Gastroesophageal sphincter (tissue), 4 donors: ENCODE data around the gene TMED8. TPM values are rescaled to one million over a fixed set of nuclear protein-coding genes. Genes with fewer than 3 reads are reported as not detected.

Experiments used
- ATAC-seq: fragments of 150-250 bp; one replicate; pipeline ENCODE4 v1.9.1; 2016; ENCODE audit warnings: mild to moderate bottlenecking, moderate library complexity
- H3K27ac ChIP-seq, 4 donors: fragments of 200-600 bp; sonication (generic) in 3 of 4; 1 replicate in 3 of 4; 2 replicates in 1 of 4; pipeline ENCODE4 v1.5.1; 2016 to 2019
- H3K27me3 ChIP-seq: fragments of 200-600 bp; sonication (generic); one replicate; pipeline ENCODE4 v1.5.1; 2019
- H3K36me3 ChIP-seq, 2 donors: fragments of 200-600 bp; sonication (generic); one replicate each; pipeline ENCODE4 v1.5.1; 2019; ENCODE audit warnings: control low read depth in 1 of 2
- H3K4me1 ChIP-seq, 3 donors: fragments of 200-600 bp; sonication (generic); 1 replicate in 2 of 3; 2 replicates in 1 of 3; pipeline ENCODE4 v1.5.1; 2016 to 2019; ENCODE audit warnings: control low read depth in 2 of 3
- H3K4me3 ChIP-seq, 2 donors: fragments of 200-600 bp; sonication (generic); one replicate each; pipeline ENCODE4 v1.5.1; 2019; ENCODE audit warnings: mild to moderate bottlenecking in 1 of 2, moderate library complexity in 1 of 2
- H3K9me3 ChIP-seq, 3 donors: fragments of 200-600 bp; sonication (generic); one replicate each; pipeline ENCODE4 v1.5.1; 2017 to 2019; ENCODE audit warnings: control low read depth in 2 of 3
- EP300 ChIP-seq: sonication (generic); formaldehyde crosslinking; IDR thresholded peaks from one replicate; pipeline ENCODE4 v1.6.1; 2017; ENCODE audit warnings: antibody characterized with exemption, mild to moderate bottlenecking
- POLR2A ChIP-seq, 2 donors: fragments of 450-650 bp; IDR thresholded peaks; one replicate each; pipeline ENCODE4 v1.6.1; 2017; ENCODE audit warnings: antibody characterized with exemption in 2 of 2, mild to moderate bottlenecking in 2 of 2, moderate library complexity in 1 of 2
- POLR2AphosphoS5 ChIP-seq: sonication (generic); formaldehyde crosslinking; IDR thresholded peaks from one replicate; pipeline ENCODE4 v1.6.1; 2017; ENCODE audit warnings: antibody characterized with exemption
- WGBS, 2 donors: methylation state at CpG; one replicate each; pipeline ENCODE4 v1.1.5; 2018; ENCODE audit warnings: low coverage in 1 of 2; 5-methylcytosine and 5-hydroxymethylcytosine counted together
- total RNA-seq, 4 donors: library from RNA; depleted of rRNA; stranded (reverse); fragments of >200 nt; gene quantifications; one replicate each; pipeline ENCODE4 v1.1.0, GENCODE V29; 2016
- TF ChIP-seq, protein P1 (sequence below), 4 experiments: fragments of 200-600 bp in 2 of 4; fragments of 450-650 bp in 2 of 4; sonication (generic) in 1 of 4; IDR thresholded peaks; one replicate each; pipeline ENCODE4 v1.5.1; 2017 to 2019; ENCODE audit warnings: antibody characterized with exemption in 4 of 4, mild to moderate bottlenecking in 2 of 4, moderate library complexity in 2 of 4

TMED8 gene
- total RNA-seq, 4 donors from 2014 or later = 16.6 to 21.4 (median 20.7) TPM

DNA sequence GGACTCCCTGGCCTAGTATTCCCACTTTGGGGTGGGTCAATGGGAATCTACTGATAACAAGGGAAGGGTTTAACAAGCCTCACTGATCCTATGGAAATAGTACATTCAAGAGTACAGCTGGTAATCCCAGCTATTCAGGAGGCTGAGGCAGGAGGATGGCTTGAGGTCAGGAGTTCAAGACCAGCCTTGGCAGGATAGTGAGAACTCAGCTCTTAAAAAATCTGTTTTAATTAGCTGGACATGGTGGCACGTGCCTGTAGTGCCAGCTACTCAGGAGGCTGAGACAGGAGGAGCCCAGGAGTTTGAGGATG is 60.7 kb downstream of the TMED8 start:
- WGBS, 2 donors = 22 to 57% methylated on average over 1 of the region's 1 CpG
- Histone ChIP-seq H3K4me3 (no peak overlapping the region), H3K36me3 (peaks cover 0 to 2% of the 10 kb centered on the region in 2 donors), H3K27me3 (no peaks in the 10 kb centered on the region), H3K9me3 (no peaks in the 10 kb centered on the region), H3K27ac (no peak overlapping the region), H3K4me1 (peaks cover 0 to 61% (median 14%) of the 10 kb centered on the region in 3 donors)
- no peak for ATAC-seq
- TF ChIP-seq, protein P1, sequence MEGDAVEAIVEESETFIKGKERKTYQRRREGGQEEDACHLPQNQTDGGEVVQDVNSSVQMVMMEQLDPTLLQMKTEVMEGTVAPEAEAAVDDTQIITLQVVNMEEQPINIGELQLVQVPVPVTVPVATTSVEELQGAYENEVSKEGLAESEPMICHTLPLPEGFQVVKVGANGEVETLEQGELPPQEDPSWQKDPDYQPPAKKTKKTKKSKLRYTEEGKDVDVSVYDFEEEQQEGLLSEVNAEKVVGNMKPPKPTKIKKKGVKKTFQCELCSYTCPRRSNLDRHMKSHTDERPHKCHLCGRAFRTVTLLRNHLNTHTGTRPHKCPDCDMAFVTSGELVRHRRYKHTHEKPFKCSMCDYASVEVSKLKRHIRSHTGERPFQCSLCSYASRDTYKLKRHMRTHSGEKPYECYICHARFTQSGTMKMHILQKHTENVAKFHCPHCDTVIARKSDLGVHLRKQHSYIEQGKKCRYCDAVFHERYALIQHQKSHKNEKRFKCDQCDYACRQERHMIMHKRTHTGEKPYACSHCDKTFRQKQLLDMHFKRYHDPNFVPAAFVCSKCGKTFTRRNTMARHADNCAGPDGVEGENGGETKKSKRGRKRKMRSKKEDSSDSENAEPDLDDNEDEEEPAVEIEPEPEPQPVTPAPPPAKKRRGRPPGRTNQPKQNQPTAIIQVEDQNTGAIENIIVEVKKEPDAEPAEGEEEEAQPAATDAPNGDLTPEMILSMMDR (IDR thresholded peaks at IDR 0.05) = no peak
- no peak for TF ChIP-seq EP300
- no peak for TF ChIP-seq POLR2AphosphoS5
- TF ChIP-seq POLR2A (IDR thresholded peaks at IDR 0.05) = no peak

DNA sequence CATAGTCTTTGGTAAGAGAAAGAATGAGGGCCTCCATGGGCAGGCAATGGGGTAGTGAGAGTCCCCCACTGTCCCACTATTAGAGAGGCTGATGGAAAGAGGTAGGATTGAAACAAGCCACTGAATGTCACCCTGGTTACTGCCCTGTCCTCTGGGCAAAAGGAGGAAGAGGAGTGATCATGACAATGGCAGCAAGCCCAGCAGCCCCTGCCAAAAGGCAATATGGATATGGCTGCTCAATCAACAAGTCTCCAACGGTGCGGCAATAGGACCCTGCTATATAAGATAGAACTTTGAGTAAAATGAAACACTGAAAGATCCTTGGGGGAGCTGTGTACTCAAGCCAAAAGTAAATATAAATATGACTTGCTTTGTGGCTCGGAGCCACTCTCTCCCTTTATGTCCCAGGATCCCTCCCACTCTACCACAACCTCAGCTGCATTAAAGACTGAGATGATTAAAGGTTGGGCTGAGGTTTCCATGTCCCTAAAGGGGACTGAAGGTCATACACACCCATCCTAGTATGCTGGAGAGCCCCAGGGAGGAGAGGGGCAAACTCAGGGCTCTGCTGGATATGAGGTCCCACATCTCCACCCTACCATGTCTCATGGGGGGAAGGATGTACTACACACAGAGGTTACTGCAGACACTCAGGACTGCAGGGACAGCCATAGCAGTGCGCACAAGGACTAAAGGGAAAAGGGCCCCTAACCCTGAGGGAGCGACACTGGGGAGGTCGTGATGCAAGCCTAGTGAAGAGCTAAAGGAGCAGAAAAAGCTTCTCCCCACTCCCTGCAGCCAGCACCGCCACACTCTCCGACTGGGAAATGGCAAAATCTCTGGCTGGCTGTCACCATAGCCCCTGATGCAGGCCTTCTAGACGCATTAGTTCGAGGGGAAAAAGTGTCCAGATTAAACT is 62.1 kb downstream of the TMED8 start:
- Histone ChIP-seq H3K4me3 (no peak overlapping the region), H3K36me3 (peaks cover 0 to 12% of the 10 kb centered on the region in 2 donors), H3K4me1 (peaks cover 0 to 57% (median 13%) of the 10 kb centered on the region in 3 donors), H3K9me3 (no peaks in the 10 kb centered on the region), H3K27me3 (no peaks in the 10 kb centered on the region), H3K27ac (peak overlapping the region in 2 of 4 donors; percentile 30 to 37)
- no peak for ATAC-seq
- TF ChIP-seq POLR2AphosphoS5 = no peak
- no peak for TF ChIP-seq POLR2A (IDR thresholded peaks at IDR 0.05)
- no peak for TF ChIP-seq EP300
- TF ChIP-seq, protein P1 (IDR thresholded peaks at IDR 0.05) = no peak
- WGBS, 2 donors = 71 to 72% methylated on average over 3 to 7 of the region's 10 CpGs

DNA sequence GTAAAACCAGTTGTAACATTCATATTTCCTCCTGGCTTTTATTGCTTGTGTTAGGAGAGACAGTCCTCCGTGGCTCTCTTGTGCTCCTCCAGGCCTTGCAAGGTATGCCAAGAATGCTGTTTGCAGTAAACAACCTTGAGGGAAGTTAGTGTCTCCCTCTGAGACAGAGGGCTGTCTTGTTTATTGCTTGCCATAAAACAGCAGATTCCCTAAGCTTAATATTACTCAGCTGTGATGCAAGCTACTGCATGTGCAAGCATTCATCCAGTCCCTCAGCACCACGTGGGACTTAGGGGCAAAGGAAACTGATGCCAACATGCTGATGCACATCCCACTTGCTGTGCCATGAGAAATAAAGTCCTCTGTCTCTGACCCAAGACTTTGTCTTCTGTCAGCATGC is 62.9 kb downstream of the TMED8 start:
- no peaks in the 10 kb centered on the region for H3K9me3 ChIP-seq
- peaks cover 0 to 49% (median 6%) of the 10 kb centered on the region in 3 donors for H3K4me1 ChIP-seq
- H3K27me3 ChIP-seq = no peaks in the 10 kb centered on the region
- peak overlapping the region in 2 of 4 donors; percentile 30 to 48 for H3K27ac ChIP-seq
- H3K4me3 ChIP-seq = no peak overlapping the region
- H3K36me3 ChIP-seq = peaks cover 0 to 12% of the 10 kb centered on the region in 2 donors
- peak; percentile 34 for ATAC-seq
- WGBS, 2 donors = 17 to 40% methylated on average over 1 to 2 of the region's 2 CpGs
- no peak for TF ChIP-seq POLR2AphosphoS5
- TF ChIP-seq, protein P1 (IDR thresholded peaks at IDR 0.05) = no peak

DNA sequence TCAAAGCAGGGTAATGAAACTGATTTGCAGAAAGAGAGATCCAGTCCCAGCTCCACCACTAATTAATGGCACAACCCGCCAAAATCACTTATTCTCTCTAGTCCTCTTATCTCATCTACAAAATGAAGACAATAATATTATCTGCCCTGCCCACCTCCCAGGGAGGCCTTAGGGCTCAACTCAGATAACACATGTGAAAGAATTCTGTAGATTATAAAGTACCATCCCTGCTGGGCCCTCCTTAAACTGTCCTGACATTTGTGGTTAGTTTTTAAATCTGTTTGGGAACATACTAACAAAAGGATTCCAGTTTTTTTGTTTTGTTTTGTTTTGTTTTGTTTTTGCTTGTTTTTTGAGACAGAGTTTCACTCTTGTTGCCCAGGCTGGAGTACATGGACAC is 63.5 kb downstream of the TMED8 start:
- no peak for TF ChIP-seq POLR2A (IDR thresholded peaks at IDR 0.05)
- no peak for TF ChIP-seq POLR2AphosphoS5
- TF ChIP-seq EP300 = no peak
- TF ChIP-seq, protein P1 (IDR thresholded peaks at IDR 0.05) = no peak
- H3K4me1 ChIP-seq = peaks cover 0 to 45% (median 6%) of the 10 kb centered on the region in 3 donors

DNA sequence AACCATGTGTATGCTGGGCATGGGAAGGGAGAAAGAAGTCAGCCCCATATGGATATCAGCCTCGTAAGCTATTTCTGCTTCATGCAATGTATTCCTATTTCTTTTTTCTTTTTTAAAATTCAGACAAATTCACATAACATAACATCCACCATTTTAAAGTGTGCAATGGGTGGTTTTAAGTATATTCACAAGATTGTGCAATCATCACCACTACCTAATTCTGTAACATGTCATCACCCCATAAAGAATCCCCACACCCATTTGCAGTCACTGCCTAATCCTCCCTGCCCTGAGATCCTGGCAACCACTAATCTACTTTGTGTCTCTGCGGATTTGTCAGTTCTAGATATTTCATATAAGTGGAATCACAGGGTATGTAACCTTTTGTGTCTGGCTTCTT is 65.7 kb downstream of the TMED8 start:
- ATAC-seq = no peak
- Histone ChIP-seq H3K4me3 (no peak overlapping the region), H3K36me3 (peaks cover 0 to 13% of the 10 kb centered on the region in 2 donors), H3K9me3 (no peaks in the 10 kb centered on the region), H3K4me1 (peaks cover 0 to 41% (median 6%) of the 10 kb centered on the region in 3 donors), H3K27me3 (no peaks in the 10 kb centered on the region), H3K27ac (no peak overlapping the region)
- 100% methylated on average over 2 of the region's 2 CpGs for WGBS, 2 donors
- no peak for TF ChIP-seq POLR2A (IDR thresholded peaks at IDR 0.05)

More for the DNA sequence above, 63.5 kb downstream of the TMED8 start:
- peak overlapping the region in 2 of 4 donors; percentile 11 to 48 for H3K27ac ChIP-seq
- H3K36me3 ChIP-seq = peaks cover 0 to 12% of the 10 kb centered on the region in 2 donors
- H3K9me3 ChIP-seq = no peaks in the 10 kb centered on the region
- WGBS, 2 donors = 47 to 93% methylated on average over 1 of the region's 1 CpG
- no peak overlapping the region for H3K4me3 ChIP-seq
- no peak for ATAC-seq
- no peaks in the 10 kb centered on the region for H3K27me3 ChIP-seq
